HepG2 (cell line): ENCODE results near the gene COPS8. TPM values are rescaled to one million over a fixed set of nuclear protein-coding genes. Genes with fewer than 3 reads are reported as not detected.
A peak's percentile ranks its signal among the peaks of the same experiment; 100 is the strongest.

Experiments used
- ATAC-seq: fragments of 200-7000 bp; cut with Tn5 transposase; 3 replicates; pipeline ENCODE4 v1.9.1; 2020; ENCODE audit warnings: mild to moderate bottlenecking, moderate library complexity
- Bru-seq: library from RNA; stranded (reverse); fragments of 400-500 nt; gene quantifications from one replicate; lab custom pipeline; 2021; lab: Mats Ljungman, UMichigan
- BruChase-seq, 2 experiments: library from RNA; stranded (reverse); fragments of 400-500 nt; gene quantifications; one replicate each; lab custom pipeline; 2021; lab: Mats Ljungman, UMichigan
- BruUV-seq: library from RNA; stranded (reverse); fragments of 400-500 nt; replicated peaks from 2 replicates; lab custom pipeline; 2021; lab: Mats Ljungman, UMichigan
- CTCF ChIA-PET: fragments of 300-600 bp; formaldehyde crosslinking; extraction: SDS; loops from one replicate; lab custom pipeline; 2021; ENCODE audit warnings: low total read pairs, inconsistent platforms, low intra/inter-chr PET ratio; lab: Yijun Ruan, JAX
- POLR2A ChIA-PET: fragments of 350-600 bp; sonication (Branson Sonifier 250); formaldehyde crosslinking; loops from one replicate; lab custom pipeline; 2020; ENCODE audit warnings: antibody characterized with exemption, inconsistent platforms; lab: Yijun Ruan, JAX
- DNase-seq: peaks from one replicate; pipeline ENCODE4 v3.0.0-alpha.2; 2015; ENCODE audit warnings: low spot score
- FAIRE-seq: peaks from 3 replicates; lab custom pipeline; 2011; peaks lifted over from hg19 to GRCh38; lab: Jason Lieb, UNC
- H2AFZ ChIP-seq: one replicate; pipeline ENCODE4 v1.6.1; 2011; ENCODE audit warnings: low read length, inconsistent platforms
- H3K27ac ChIP-seq: fragments of 300-600 bp; 3 replicates; pipeline ENCODE4 v1.8.0; 2011; ENCODE audit warnings: mixed run types, mild to moderate bottlenecking, mixed read lengths, low read length, inconsistent platforms; ENCODE audit not compliant: insufficient read depth; ENCODE audit errors: extremely low read length
- H3K27me3 ChIP-seq, 2 experiments: fragments of 200-600 bp in 1 of 2; 2 replicates in 1 of 2; 3 replicates in 1 of 2; pipeline versions ENCODE4 v1.6.0 to v1.8.0; 2011; ENCODE audit warnings: low read length in 2 of 2, mild to moderate bottlenecking in 2 of 2, moderate library complexity in 2 of 2, inconsistent platforms in 1 of 2; ENCODE audit not compliant: insufficient read depth in 2 of 2, control insufficient read depth in 1 of 2
- H3K36me3 ChIP-seq, 2 experiments: fragments of 200-600 bp in 1 of 2; replicated peaks in 1 of 2; 2 replicates in 1 of 2; 3 replicates in 1 of 2; pipeline versions ENCODE4 v1.5.1 to v1.8.0; 2011; ENCODE audit warnings: low read length in 2 of 2, inconsistent platforms in 1 of 2; ENCODE audit not compliant: insufficient read depth in 2 of 2, control insufficient read depth in 1 of 2
- H3K4me1 ChIP-seq: 2 replicates; pipeline ENCODE4 v1.5.1; 2012; ENCODE audit warnings: low read length, inconsistent platforms; ENCODE audit not compliant: insufficient read depth
- H3K4me2 ChIP-seq: 2 replicates; pipeline ENCODE4 v1.6.0; 2011; ENCODE audit warnings: low read depth, low read length, inconsistent platforms
- H3K4me3 ChIP-seq, 3 experiments: fragments of 200-600 bp in 1 of 3; sonication (generic), shearing (Covaris generic) in 1 of 3; replicated peaks in 1 of 3; 2 replicates each; pipeline ENCODE4 v1.5.1; 2011 to 2016; ENCODE audit warnings: low read length in 3 of 3, inconsistent platforms in 2 of 3, low read depth in 2 of 3, mild to moderate bottlenecking in 2 of 3, control low read depth in 1 of 3, mixed read lengths in 1 of 3; ENCODE audit not compliant: insufficient read depth in 1 of 3
- H3K79me2 ChIP-seq: one replicate; pipeline ENCODE4 v1.6.1; 2011; ENCODE audit warnings: low read length, inconsistent platforms; ENCODE audit not compliant: insufficient read depth
- H3K9ac ChIP-seq: 2 replicates; pipeline ENCODE4 v1.6.0; 2011; ENCODE audit warnings: mild to moderate bottlenecking, low read depth, low read length, inconsistent platforms; ENCODE audit not compliant: insufficient read depth
- H3K9me3 ChIP-seq: 2 replicates; pipeline ENCODE4 v1.5.1; 2012; ENCODE audit warnings: mild to moderate bottlenecking, low read length
- H4K20me1 ChIP-seq: 2 replicates; pipeline ENCODE4 v1.6.0; 2011; ENCODE audit warnings: inconsistent platforms, mild to moderate bottlenecking, low read length, moderate library complexity; ENCODE audit not compliant: insufficient read depth
- ADNP ChIP-seq: sonication (generic); formaldehyde crosslinking; IDR thresholded peaks from 2 replicates; pipeline ENCODE4 v1.4.0; 2020; ENCODE audit warnings: missing genetic modification reagents
- ATF6 ChIP-seq: sonication (generic); formaldehyde crosslinking; conservative IDR thresholded peaks from 2 replicates; pipeline ENCODE4 v1.4.0; 2020; ENCODE audit warnings: missing genetic modification reagents
- DDIT3 ChIP-seq: sonication (generic); formaldehyde crosslinking; IDR thresholded peaks from 2 replicates; pipeline ENCODE4 v1.4.0; 2020; ENCODE audit warnings: mild to moderate bottlenecking, missing genetic modification reagents
- KDM5A ChIP-seq: fragments of 200-600 bp; sonication (generic); IDR thresholded peaks from 2 replicates; pipeline ENCODE4 v1.7.0; 2018; ENCODE audit warnings: antibody characterized with exemption, mild to moderate bottlenecking, low read length, borderline replicate concordance
- NFYB ChIP-seq: sonication (generic); formaldehyde crosslinking; IDR thresholded peaks from 2 replicates; pipeline ENCODE4 v1.4.0; 2020; ENCODE audit warnings: missing genetic modification reagents
- REST ChIP-seq, 2 experiments: IDR thresholded peaks; 2 replicates each; pipeline ENCODE4 v1.6.1; 2011 to 2012; ENCODE audit warnings: low read length in 2 of 2, borderline replicate concordance in 1 of 2, low read depth in 1 of 2, mild to moderate bottlenecking in 1 of 2, moderate library complexity in 1 of 2
- RFXAP ChIP-seq: sonication (generic); formaldehyde crosslinking; IDR thresholded peaks from 2 replicates; pipeline ENCODE4 v1.4.0; 2020; ENCODE audit warnings: missing genetic modification reagents, borderline replicate concordance
- SP4 ChIP-seq: sonication (generic); formaldehyde crosslinking; IDR thresholded peaks from 2 replicates; pipeline ENCODE4 v1.8.1; 2023; ENCODE audit warnings: mild to moderate bottlenecking, missing genetic modification reagents
- ZZZ3 ChIP-seq: sonication (generic); formaldehyde crosslinking; IDR thresholded peaks from 2 replicates; pipeline ENCODE4 v1.4.0; 2020; ENCODE audit warnings: missing genetic modification reagents, mild to moderate bottlenecking, borderline replicate concordance
- WGBS: methylation state at CpG from one replicate; pipeline ENCODE4 v1.1.6; 2017; ENCODE audit warnings: low lambda C conversion rate; 5-methylcytosine and 5-hydroxymethylcytosine counted together
- in situ Hi-C: cut with HindIII; loops from 2 replicates; pipeline ENCODE4 v1.10.0; 2017; ENCODE audit warnings: low pct_unique_long_range_greater_than_20kb; ENCODE audit not compliant: extremely low pct_ligation_motif_present
- intact Hi-C: fragments of 100-400 bp; cut with micrococcal nuclease; formaldehyde crosslinking; loops from one replicate; pipeline ENCODE4 v1.10.0; 2022; ENCODE audit not compliant: unreplicated experiment
- long read RNA-seq, 2 experiments: library from RNA in 1 of 2; library from polyadenylated mRNA in 1 of 2; stranded (forward) in 1 of 2; unstranded in 1 of 2; transcript quantifications; one replicate each; pipeline ENCODE4 v2.0.0, GENCODE V29; 2019 to 2022
- polyA minus RNA-seq, 3 experiments: library from RNA; depleted of rRNA, polyadenylated mRNA; stranded (reverse); fragments of >200 nt; gene quantifications; 2 replicates each; pipeline ENCODE4 v1.2.3, GENCODE V29; 2011; ENCODE audit warnings: low replicate concordance in 1 of 3
- polyA plus RNA-seq, 8 experiments: library from polyadenylated mRNA; depleted of rRNA in 3 of 8; stranded (reverse) in 7 of 8; unstranded in 1 of 8; fragments of >200 nt; fragmentation: Illumina TruSeq in 4 of 8; extraction: Trizol in 4 of 8; gene quantifications; 2 replicates each; pipeline versions ENCODE4 v1.2.1 to v1.2.3, GENCODE V29; 2011 to 2016; ENCODE audit warnings: low read depth in 4 of 8, missing spikeins in 1 of 8, mixed read lengths in 1 of 8; ENCODE audit not compliant: insufficient read depth in 1 of 8
- total RNA-seq, 5 experiments: library from RNA; depleted of rRNA; stranded (reverse); fragments of >200 nt; fragmentation: Illumina TruSeq; extraction: Trizol; gene quantifications; 2 replicates each; pipeline ENCODE4 v1.2.3, GENCODE V29; 2016; ENCODE audit warnings: low read depth in 1 of 5

Gene COPS8
- total RNA-seq (2016; rRNA removed; fragmentation: Illumina TruSeq; extraction: Trizol) = 96.6 and 154 TPM in 2 replicates
- 20.8 and 24.2 TPM in 2 replicates for total RNA-seq (2016; cell fraction: cytosol; rRNA removed; fragmentation: Illumina TruSeq; extraction: Trizol; ENCODE audit: low read depth)
- total RNA-seq (2016; cell fraction: insoluble cytoplasmic fraction; rRNA removed; fragmentation: Illumina TruSeq; extraction: Trizol) = 99.8 and 164 TPM in 2 replicates
- 48.0 and 50.2 TPM in 2 replicates for total RNA-seq (2016; cell fraction: membrane; rRNA removed; fragmentation: Illumina TruSeq; extraction: Trizol)
- 55.6 and 64.2 TPM in 2 replicates for total RNA-seq (2016; cell fraction: nucleus; rRNA removed; fragmentation: Illumina TruSeq; extraction: Trizol)
- 64.8 and 86.3 TPM in 2 replicates for polyA plus RNA-seq (2011; rRNA removed)
- 40.8 and 66.4 TPM in 2 replicates for polyA plus RNA-seq (2011; cell fraction: cytosol; rRNA removed)
- polyA plus RNA-seq (2011; cell fraction: nucleus; rRNA removed) = 26.2 and 33.6 TPM in 2 replicates
- polyA plus RNA-seq (2012) = 31.5 and 57.8 TPM in 2 replicates
- 26.2 and 26.4 TPM in 2 replicates for polyA plus RNA-seq (2016; cell fraction: cytosol; fragmentation: Illumina TruSeq; extraction: Trizol; ENCODE audit: low read depth)
- polyA plus RNA-seq (2016; cell fraction: insoluble cytoplasmic fraction; fragmentation: Illumina TruSeq; extraction: Trizol; ENCODE audit: low read depth) = 193 and 198 TPM in 2 replicates
- polyA plus RNA-seq (2016; cell fraction: membrane; fragmentation: Illumina TruSeq; extraction: Trizol; ENCODE audit: low read depth) = 44.7 and 48.2 TPM in 2 replicates
- polyA plus RNA-seq (2016; cell fraction: nucleus; fragmentation: Illumina TruSeq; extraction: Trizol; ENCODE audit: insufficient read depth, low read depth) = 75.7 and 79.5 TPM in 2 replicates
- polyA minus RNA-seq (2011; rRNA and poly(A)+ RNA removed; ENCODE audit: low replicate concordance) = 12.8 and 16.1 TPM in 2 replicates
- polyA minus RNA-seq (2011; cell fraction: cytosol; rRNA and poly(A)+ RNA removed) = 35.9 and 41.2 TPM in 2 replicates
- 60.4 and 62.8 TPM in 2 replicates for polyA minus RNA-seq (2011; cell fraction: nucleus; rRNA and poly(A)+ RNA removed)
- percentile 95 among the genes with signal in this experiment for Bru-seq, nascent RNA
- BruChase-seq, experiment 1, labeled RNA remaining after a 6-hour chase = percentile 90 among the genes with signal in this experiment
- percentile 92 among the genes with signal in this experiment for BruChase-seq, experiment 2, labeled RNA remaining after a 2-hour chase
- long read RNA-seq, experiment 1, full-length matches to known transcripts = 113 of 124 reads
- long read RNA-seq, experiment 1, partial matches to known transcripts = 2 of 124 reads
- long read RNA-seq, experiment 1, other reads (novel, unspliced or antisense) = 9 of 124 reads
- long read RNA-seq, experiment 2, full-length matches to known transcripts = 48 of 83 reads
- long read RNA-seq, experiment 2, partial matches to known transcripts = 29 of 83 reads
- long read RNA-seq, experiment 2, other reads (novel, unspliced or antisense) = 6 of 83 reads

GRCh38 chr2:237085248-237086221, at the start of gene COPS8:
Gene COPS8 (plus strand): TSS chr2:237085889. CDS start chr2:237085965, 76 bp downstream.
- Histone ChIP-seq H3K36me3 (peaks cover 0 to 17% of the 10 kb centered on the region in 2 experiments), H3K4me3 (peak within 1 kb of the TSS; percentile 92 to 96 (median 93)), H3K79me2 (peaks cover 50% of the 10 kb centered on the region), H3K27ac (peak within 1 kb of the TSS; percentile 86), H4K20me1 (0 out of 2 replicates have a peak, but pooled peaks cover 6% of the 10 kb centered on the region), H3K9ac (peak within 1 kb of the TSS; percentile 93), H3K4me2 (peak within 1 kb of the TSS; percentile 86), H3K4me1 (peaks cover 48% of the 10 kb centered on the region), H3K9me3 (no peaks in the 10 kb centered on the region), H2AFZ (peak within 1 kb of the TSS; percentile 87), H3K27me3 (no peaks in the 10 kb centered on the region; a peak in 2 of 5 replicates)
- no peak for FAIRE-seq
- DNase-seq = peak; percentile 88
- CTCF ChIA-PET = no interaction called here
- POLR2A ChIA-PET = interaction anchor here (1.1 to 2.9 kb wide), 3 partner anchors 10 to 39 kb away, joined by 4 to 49 read pairs (median 4); no protein-coding TSS in a partner anchor
- ATAC-seq = peak; percentile 100
- WGBS = 1% methylated on average over 38 of the region's 86 CpGs
- in situ Hi-C loops = no loop called here
- BruUV-seq = TSS peak; percentile 83
- intact Hi-C loops = loop anchor here (1.0 kb wide), 1 partner anchor 9 kb away; no protein-coding TSS in a partner anchor
- TF ChIP-seq ADNP (CRISPR knock-in tag) (no peak), REST (IDR thresholded peaks at IDR 0.05; ENCODE audit: borderline replicate concordance in 1 of 2, low read depth in 1 of 2, low read length in 2 of 2) (peak in 1 of 2 experiments; percentile 42; a peak in 1 of 4 replicates), RFXAP (CRISPR knock-in tag) (peak; percentile 95), ATF6 (CRISPR knock-in tag) (0 out of 2 replicates have a peak, but pooled peaks have one; percentile 9), NFYB (peak; percentile 84), SP4 (CRISPR knock-in tag) (peak; percentile 95), ZZZ3 (CRISPR knock-in tag) (peak; percentile 99), DDIT3 (CRISPR knock-in tag) (no peak), KDM5A (peak; percentile 97)
